Mesothelial cell of epicardium (in vitro differentiated cells): ENCODE measurements around the gene ARX. TPM values are rescaled to one million over a fixed set of nuclear protein-coding genes. Genes with fewer than 3 reads are reported as not detected.

Source experiments
- DNase-seq, 2 experiments: peaks; one replicate each; pipeline ENCODE4 v3.0.0; 2021; ENCODE audit warnings: low spot score in 2 of 2; ENCODE audit not compliant: unreplicated experiment in 2 of 2
- H3K27ac Mint-ChIP-seq: 2 replicates; pipeline ENCODE4 v1.8.0; 2021; ENCODE audit warnings: mixed read lengths
- H3K27me3 Mint-ChIP-seq: 2 replicates; pipeline ENCODE4 v1.8.0; 2021; ENCODE audit warnings: low read depth, mixed read lengths
- H3K36me3 Mint-ChIP-seq: 2 replicates; pipeline ENCODE4 v1.8.0; 2021; ENCODE audit warnings: mixed read lengths
- H3K4me1 Mint-ChIP-seq: 2 replicates; pipeline ENCODE4 v1.8.0; 2021; ENCODE audit warnings: mixed read lengths
- H3K4me3 Mint-ChIP-seq: 2 replicates; pipeline ENCODE4 v1.8.0; 2021; ENCODE audit warnings: mild to moderate bottlenecking, moderate library complexity, mixed read lengths
- H3K9me3 Mint-ChIP-seq: 2 replicates; pipeline ENCODE4 v1.8.0; 2021; ENCODE audit warnings: mixed read lengths
- total RNA-seq: library from RNA; stranded (reverse); gene quantifications from 3 replicates; pipeline ENCODE4 v1.2.1, GENCODE V29; 2021
- TF ChIP-seq, protein P1 (sequence below): fragments of 200-600 bp; sonication (generic); IDR thresholded peaks from one replicate; pipeline ENCODE4 v1.5.0; 2021; ENCODE audit warnings: antibody characterized with exemption; ENCODE audit not compliant: unreplicated experiment

The ARX gene
- total RNA-seq, 1 donor from 2014 or later: not detected

DNA sequence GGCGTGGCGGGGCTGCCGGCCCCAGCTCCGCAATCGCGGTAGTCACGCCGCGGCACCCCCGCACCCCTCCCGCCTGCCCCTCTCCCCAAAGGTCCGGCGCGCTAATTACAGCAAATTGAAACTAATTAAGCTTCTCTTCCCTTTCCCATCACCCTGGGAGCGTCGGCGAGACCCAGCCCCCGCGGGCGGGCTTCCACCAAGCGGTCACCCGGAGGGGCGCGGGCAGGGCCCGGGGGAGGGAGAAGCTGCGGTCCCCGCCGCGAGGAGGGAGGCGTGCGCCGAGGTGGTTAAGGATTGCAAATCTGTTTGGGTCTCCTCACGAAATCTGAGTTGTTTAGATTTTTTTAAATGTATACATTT, 13.1 kb downstream of the ARX start:
- Mint-ChIP-seq H3K4me3 (peak overlapping the region; percentile 75), H3K9me3 (no peaks in the 10 kb centered on the region), H3K4me1 (peaks cover 19% of the 10 kb centered on the region), H3K36me3 (peaks cover 5% of the 10 kb centered on the region), H3K27ac (no peak overlapping the region), H3K27me3 (peaks cover 89% of the 10 kb centered on the region)
- TF ChIP-seq, protein P1, sequence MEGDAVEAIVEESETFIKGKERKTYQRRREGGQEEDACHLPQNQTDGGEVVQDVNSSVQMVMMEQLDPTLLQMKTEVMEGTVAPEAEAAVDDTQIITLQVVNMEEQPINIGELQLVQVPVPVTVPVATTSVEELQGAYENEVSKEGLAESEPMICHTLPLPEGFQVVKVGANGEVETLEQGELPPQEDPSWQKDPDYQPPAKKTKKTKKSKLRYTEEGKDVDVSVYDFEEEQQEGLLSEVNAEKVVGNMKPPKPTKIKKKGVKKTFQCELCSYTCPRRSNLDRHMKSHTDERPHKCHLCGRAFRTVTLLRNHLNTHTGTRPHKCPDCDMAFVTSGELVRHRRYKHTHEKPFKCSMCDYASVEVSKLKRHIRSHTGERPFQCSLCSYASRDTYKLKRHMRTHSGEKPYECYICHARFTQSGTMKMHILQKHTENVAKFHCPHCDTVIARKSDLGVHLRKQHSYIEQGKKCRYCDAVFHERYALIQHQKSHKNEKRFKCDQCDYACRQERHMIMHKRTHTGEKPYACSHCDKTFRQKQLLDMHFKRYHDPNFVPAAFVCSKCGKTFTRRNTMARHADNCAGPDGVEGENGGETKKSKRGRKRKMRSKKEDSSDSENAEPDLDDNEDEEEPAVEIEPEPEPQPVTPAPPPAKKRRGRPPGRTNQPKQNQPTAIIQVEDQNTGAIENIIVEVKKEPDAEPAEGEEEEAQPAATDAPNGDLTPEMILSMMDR: no peak
- no peak for DNase-seq

DNA sequence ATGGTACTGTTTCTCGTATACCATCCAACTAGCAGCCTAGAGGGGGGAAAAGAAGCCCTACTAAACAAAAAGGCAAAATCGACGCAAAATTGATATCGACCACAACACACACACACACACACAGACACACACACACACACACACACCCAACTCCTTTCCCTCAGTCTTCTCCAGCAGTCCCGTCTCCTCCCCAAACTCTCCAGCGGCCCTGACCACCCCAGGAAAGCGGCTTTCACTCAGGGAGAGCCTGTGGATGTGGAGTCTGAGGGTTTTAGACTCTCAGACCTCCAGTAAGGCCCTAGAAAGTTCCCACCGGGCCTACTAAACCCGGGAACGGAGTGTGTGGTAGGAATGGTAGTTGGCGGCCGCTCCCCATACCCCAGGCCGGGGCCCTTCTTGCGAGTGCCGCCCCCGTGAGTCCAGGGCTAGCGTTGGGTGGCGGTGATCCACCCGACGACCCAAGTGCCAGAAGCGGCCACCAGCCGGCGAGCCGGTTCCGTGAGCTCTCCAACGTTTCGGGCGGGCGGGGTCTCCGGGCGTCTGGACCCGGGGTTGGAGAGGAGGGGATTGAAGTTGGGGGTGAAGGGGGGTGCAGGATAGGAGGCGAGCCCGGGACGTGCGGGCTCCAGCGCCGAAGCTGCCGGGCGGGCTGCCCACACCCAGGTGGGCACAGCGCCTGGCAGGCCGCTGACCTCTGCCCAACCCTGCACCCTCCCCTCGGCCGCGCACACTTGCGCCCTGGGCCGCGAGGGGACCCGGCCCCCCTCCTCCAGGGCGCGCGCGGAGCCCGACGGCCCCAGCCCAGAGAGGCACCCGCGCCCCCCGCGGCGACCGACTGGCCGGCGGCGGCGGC, 13.7 kb downstream of the ARX start:
- TF ChIP-seq, protein P1: no peak
- no peak for DNase-seq
- H3K4me3 Mint-ChIP-seq: peak overlapping the region; percentile 42
- peaks cover 19% of the 10 kb centered on the region for H3K4me1 Mint-ChIP-seq
- H3K36me3 Mint-ChIP-seq: peaks cover 5% of the 10 kb centered on the region
- H3K27me3 Mint-ChIP-seq: peaks cover 84% of the 10 kb centered on the region
- H3K9me3 Mint-ChIP-seq: no peaks in the 10 kb centered on the region
- H3K27ac Mint-ChIP-seq: no peak overlapping the region

DNA sequence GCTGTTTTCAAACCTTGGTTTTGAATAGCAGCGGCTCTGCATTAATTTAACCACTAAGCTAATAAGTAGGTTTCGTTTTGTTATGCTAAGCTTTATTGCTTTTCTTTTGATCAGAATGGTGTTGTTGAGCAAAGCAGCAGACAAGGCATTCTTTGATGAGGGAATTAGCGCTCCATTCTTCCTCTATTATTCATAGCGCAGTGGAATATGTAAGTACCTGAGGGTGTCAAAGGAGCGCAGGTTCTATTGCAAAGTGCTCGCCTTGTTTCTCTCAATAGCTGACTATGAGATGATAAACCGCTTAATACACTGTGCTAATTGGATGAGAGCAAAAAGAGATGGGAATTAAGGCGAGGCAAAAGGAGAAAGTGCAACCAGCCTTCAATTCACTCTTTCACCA, 16.3 kb downstream of the ARX start:
- peaks cover 12% of the 10 kb centered on the region for H3K4me1 Mint-ChIP-seq
- no peak overlapping the region for H3K4me3 Mint-ChIP-seq
- H3K9me3 Mint-ChIP-seq: no peaks in the 10 kb centered on the region
- H3K27me3 Mint-ChIP-seq: peaks cover 63% of the 10 kb centered on the region
- H3K36me3 Mint-ChIP-seq: peaks cover 7% of the 10 kb centered on the region
- DNase-seq: no peak
- H3K27ac Mint-ChIP-seq: no peak overlapping the region
- TF ChIP-seq, protein P1: no peak

DNA sequence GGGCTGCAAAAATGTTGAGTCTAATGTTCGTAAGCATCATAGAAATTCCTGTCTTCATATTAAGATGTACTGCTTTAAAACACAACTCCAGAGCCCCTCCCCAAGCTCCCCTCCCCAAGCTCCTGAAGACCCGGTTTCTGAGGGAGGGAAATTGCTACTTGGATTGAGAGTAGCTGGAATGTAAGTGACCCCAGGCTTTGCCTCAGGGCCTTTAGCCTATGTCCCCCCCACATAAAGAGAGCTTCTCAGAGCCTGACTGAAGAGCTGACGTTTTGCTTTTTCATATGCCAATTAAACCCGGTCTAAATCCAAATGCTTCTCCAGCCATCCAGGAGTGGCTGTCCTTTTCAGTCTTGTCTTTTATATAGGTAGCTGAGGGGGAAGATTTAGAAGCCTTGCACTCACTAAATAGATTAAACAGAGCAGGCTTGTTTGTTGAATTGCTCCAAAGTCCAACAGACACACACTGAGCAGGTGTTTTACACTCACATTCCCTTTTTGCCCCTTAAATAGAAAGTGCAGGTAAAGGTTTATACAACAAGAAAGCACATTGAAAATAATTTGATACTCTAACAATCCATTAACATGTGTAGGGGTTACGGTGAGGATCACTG, 19.6 kb downstream of the ARX start:
- Mint-ChIP-seq H3K27ac (no peak overlapping the region), H3K4me3 (no peak overlapping the region), H3K9me3 (no peaks in the 10 kb centered on the region), H3K4me1 (no peaks in the 10 kb centered on the region), H3K27me3 (peaks cover 34% of the 10 kb centered on the region), H3K36me3 (peaks cover 4% of the 10 kb centered on the region)
- DNase-seq: no peak
- TF ChIP-seq, protein P1: no peak

DNA sequence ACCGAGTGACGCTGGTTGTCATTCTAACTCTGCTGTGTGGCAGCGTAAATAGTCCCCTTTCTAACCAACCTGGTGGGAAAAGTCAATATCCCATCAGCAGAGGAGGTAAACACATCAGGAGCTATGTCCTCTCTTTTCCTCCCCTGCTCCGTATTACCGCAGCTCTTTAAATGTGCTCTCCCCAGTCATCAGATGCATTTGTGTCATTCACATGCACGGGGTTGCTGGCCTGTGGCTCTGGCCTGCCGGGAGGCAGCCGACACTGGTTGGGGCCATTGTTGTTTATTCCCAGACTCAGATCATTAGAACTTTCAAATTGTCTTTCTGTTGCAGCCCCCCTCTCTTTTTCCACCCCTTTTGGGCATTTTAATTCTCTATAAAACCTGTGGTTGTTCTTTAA, 21.9 kb downstream of the ARX start:
- no peak for DNase-seq
- H3K27me3 Mint-ChIP-seq: peaks cover 11% of the 10 kb centered on the region

More for the DNA sequence above, 21.9 kb downstream of the ARX start:
- H3K27ac Mint-ChIP-seq: no peak overlapping the region
- H3K9me3 Mint-ChIP-seq: no peaks in the 10 kb centered on the region
- peaks cover 4% of the 10 kb centered on the region for H3K36me3 Mint-ChIP-seq
- TF ChIP-seq, protein P1: no peak
- no peaks in the 10 kb centered on the region for H3K4me1 Mint-ChIP-seq
- H3K4me3 Mint-ChIP-seq: no peak overlapping the region
